ENCODE data around the gene GNL1.

GNL1 gene

GRCh38 chr6:30494291-30494861 is 61.9 kb downstream of the GNL1 start:
- peak; percentile 57 to 70 for DNase-seq

GRCh38 chr6:30493643-30494250 is 62.5 kb downstream of the GNL1 start:
- DNase-seq, result peak; percentile 66 to 72

GRCh38 chr6:30491991-30492952 is 64.0 kb downstream of the GNL1 start:
- peak in 1 of 2 donors; percentile 52 for DNase-seq
